ENCODE results near the gene PLEK. TPM values are rescaled to one million over a fixed set of nuclear protein-coding genes. Genes with fewer than 3 reads are reported as not detected.

The PLEK gene
- total and polyA plus RNA-seq, 2 of the 13 experiments (the other 11 are each of a cell fraction or from before 2014, with no cell fraction given): not detected

DNA sequence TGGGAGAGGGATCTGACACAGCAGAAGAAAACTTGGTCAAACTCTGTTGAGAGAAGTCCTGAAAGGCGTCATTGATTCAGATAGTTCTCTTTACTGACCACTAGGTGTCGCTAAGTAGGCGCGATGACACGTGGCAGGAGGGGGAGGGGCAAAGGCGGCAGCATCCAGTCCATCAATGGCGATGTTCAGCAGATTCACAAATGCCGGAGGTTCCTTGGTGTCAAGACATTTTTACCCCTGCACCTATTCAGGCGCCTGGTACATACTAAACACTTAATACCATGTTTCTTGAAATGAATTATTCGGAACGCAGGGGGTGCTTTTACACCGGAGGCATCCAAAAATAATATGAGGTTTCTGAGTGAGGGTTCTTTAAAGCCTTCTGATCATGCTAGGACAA lies 3.0 kb upstream of the PLEK start (continued):
- TF ChIP-seq, protein P1, sequence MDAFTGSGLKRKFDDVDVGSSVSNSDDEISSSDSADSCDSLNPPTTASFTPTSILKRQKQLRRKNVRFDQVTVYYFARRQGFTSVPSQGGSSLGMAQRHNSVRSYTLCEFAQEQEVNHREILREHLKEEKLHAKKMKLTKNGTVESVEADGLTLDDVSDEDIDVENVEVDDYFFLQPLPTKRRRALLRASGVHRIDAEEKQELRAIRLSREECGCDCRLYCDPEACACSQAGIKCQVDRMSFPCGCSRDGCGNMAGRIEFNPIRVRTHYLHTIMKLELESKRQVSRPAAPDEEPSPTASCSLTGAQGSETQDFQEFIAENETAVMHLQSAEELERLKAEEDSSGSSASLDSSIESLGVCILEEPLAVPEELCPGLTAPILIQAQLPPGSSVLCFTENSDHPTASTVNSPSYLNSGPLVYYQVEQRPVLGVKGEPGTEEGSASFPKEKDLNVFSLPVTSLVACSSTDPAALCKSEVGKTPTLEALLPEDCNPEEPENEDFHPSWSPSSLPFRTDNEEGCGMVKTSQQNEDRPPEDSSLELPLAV (CRISPR knock-in tag; conservative IDR thresholded peaks at IDR 0.05; ENCODE audit: low read depth): no peak
- TF ChIP-seq, protein P2, sequence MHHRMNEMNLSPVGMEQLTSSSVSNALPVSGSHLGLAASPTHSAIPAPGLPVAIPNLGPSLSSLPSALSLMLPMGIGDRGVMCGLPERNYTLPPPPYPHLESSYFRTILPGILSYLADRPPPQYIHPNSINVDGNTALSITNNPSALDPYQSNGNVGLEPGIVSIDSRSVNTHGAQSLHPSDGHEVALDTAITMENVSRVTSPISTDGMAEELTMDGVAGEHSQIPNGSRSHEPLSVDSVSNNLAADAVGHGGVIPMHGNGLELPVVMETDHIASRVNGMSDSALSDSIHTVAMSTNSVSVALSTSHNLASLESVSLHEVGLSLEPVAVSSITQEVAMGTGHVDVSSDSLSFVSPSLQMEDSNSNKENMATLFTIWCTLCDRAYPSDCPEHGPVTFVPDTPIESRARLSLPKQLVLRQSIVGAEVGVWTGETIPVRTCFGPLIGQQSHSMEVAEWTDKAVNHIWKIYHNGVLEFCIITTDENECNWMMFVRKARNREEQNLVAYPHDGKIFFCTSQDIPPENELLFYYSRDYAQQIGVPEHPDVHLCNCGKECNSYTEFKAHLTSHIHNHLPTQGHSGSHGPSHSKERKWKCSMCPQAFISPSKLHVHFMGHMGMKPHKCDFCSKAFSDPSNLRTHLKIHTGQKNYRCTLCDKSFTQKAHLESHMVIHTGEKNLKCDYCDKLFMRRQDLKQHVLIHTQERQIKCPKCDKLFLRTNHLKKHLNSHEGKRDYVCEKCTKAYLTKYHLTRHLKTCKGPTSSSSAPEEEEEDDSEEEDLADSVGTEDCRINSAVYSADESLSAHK (CRISPR knock-in tag; IDR thresholded peaks at IDR 0.05; ENCODE audit: borderline replicate concordance): no peak
- TF ChIP-seq, protein P3, sequence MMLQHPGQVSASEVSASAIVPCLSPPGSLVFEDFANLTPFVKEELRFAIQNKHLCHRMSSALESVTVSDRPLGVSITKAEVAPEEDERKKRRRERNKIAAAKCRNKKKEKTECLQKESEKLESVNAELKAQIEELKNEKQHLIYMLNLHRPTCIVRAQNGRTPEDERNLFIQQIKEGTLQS (CRISPR knock-in tag; IDR thresholded peaks at IDR 0.05): no peak
- TF ChIP-seq, protein P4, sequence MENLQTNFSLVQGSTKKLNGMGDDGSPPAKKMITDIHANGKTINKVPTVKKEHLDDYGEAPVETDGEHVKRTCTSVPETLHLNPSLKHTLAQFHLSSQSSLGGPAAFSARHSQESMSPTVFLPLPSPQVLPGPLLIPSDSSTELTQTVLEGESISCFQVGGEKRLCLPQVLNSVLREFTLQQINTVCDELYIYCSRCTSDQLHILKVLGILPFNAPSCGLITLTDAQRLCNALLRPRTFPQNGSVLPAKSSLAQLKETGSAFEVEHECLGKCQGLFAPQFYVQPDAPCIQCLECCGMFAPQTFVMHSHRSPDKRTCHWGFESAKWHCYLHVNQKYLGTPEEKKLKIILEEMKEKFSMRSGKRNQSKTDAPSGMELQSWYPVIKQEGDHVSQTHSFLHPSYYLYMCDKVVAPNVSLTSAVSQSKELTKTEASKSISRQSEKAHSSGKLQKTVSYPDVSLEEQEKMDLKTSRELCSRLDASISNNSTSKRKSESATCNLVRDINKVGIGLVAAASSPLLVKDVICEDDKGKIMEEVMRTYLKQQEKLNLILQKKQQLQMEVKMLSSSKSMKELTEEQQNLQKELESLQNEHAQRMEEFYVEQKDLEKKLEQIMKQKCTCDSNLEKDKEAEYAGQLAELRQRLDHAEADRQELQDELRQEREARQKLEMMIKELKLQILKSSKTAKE (CRISPR knock-in tag; IDR thresholded peaks at IDR 0.05; ENCODE audit: borderline replicate concordance): no peak
- TF ChIP-seq, protein P5, sequence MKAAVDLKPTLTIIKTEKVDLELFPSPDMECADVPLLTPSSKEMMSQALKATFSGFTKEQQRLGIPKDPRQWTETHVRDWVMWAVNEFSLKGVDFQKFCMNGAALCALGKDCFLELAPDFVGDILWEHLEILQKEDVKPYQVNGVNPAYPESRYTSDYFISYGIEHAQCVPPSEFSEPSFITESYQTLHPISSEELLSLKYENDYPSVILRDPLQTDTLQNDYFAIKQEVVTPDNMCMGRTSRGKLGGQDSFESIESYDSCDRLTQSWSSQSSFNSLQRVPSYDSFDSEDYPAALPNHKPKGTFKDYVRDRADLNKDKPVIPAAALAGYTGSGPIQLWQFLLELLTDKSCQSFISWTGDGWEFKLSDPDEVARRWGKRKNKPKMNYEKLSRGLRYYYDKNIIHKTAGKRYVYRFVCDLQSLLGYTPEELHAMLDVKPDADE (CRISPR knock-in tag; IDR thresholded peaks at IDR 0.05): no peak
- TF ChIP-seq HDAC2 (CRISPR knock-in tag; IDR thresholded peaks at IDR 0.05) (peak; percentile 42), SRSF4 (IDR thresholded peaks at IDR 0.05; ENCODE audit: low read depth, low read length, poor library complexity, severe bottlenecking) (no peak), ZC3H13 (CRISPR knock-in tag; IDR thresholded peaks at IDR 0.05) (no peak), ZNF138 (CRISPR knock-in tag; IDR thresholded peaks at IDR 0.05; ENCODE audit: low read depth) (no peak), ZNF501 (CRISPR knock-in tag; IDR thresholded peaks at IDR 0.05) (no peak), THYN1 (CRISPR knock-in tag; IDR thresholded peaks at IDR 0.05; ENCODE audit: borderline replicate concordance, low read depth) (no peak), ZFP36 (IDR thresholded peaks at IDR 0.05; ENCODE audit: borderline replicate concordance, low read depth, low read length, partially characterized antibody) (no peak), ZBTB38 (CRISPR knock-in tag; IDR thresholded peaks at IDR 0.05) (no peak), CREB1 (IDR thresholded peaks at IDR 0.05) (peak; percentile 56), CREB1 (CRISPR knock-in tag; IDR thresholded peaks at IDR 0.05) (peak; percentile 76)
- TF ChIP-seq, protein P6, sequence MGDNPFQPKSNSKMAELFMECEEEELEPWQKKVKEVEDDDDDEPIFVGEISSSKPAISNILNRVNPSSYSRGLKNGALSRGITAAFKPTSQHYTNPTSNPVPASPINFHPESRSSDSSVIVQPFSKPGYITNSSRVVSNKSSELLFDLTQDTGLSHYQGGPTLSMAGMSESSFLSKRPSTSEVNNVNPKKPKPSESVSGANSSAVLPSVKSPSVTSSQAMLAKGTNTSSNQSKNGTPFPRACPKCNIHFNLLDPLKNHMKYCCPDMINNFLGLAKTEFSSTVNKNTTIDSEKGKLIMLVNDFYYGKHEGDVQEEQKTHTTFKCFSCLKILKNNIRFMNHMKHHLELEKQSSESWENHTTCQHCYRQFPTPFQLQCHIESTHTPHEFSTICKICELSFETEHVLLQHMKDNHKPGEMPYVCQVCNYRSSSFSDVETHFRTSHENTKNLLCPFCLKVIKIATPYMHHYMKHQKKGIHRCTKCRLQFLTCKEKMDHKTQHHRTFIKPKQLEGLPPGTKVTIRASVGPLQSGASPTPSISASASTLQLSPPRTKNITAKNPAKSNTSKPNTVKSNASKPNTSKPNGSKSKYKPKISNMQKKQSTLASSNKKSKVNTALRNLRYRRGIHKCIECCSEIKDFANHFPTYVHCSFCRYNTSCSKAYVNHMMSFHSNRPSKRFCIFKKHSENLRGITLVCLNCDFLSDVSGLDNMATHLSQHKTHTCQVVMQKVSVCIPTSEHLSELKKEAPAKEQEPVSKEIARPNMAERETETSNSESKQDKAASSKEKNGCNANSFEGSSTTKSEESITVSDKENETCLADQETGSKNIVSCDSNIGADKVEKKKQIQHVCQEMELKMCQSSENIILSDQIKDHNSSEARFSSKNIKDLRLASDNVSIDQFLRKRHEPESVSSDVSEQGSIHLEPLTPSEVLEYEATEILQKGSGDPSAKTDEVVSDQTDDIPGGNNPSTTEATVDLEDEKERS (CRISPR knock-in tag; IDR thresholded peaks at IDR 0.05): no peak
- TF ChIP-seq, protein P7, sequence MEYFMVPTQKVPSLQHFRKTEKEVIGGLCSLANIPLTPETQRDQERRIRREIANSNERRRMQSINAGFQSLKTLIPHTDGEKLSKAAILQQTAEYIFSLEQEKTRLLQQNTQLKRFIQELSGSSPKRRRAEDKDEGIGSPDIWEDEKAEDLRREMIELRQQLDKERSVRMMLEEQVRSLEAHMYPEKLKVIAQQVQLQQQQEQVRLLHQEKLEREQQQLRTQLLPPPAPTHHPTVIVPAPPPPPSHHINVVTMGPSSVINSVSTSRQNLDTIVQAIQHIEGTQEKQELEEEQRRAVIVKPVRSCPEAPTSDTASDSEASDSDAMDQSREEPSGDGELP (IDR thresholded peaks at IDR 0.05; ENCODE audit: borderline replicate concordance, low read depth): no peak

All from HepG2 (cell line).